ENCODE measurements around the gene ITIH6. TPM values are rescaled to one million over a fixed set of nuclear protein-coding genes. Genes with fewer than 3 reads are reported as not detected.

Gene ITIH6
- total RNA-seq, 2 donors from 2014 or later: not detected

- H3K4me3 ChIP-seq: no peak overlapping the region
- ATAC-seq (ENCODE audit: insufficient number of reproducible peaks, low FRiP score, low read depth): no peak
- TF ChIP-seq CTCF (IDR thresholded peaks at IDR 0.05): no peak
Measured at GRCh38 chrX:54708404-54708803, 89.7 kb downstream of the ITIH6 start.

More at GRCh38 chrX:54708404-54708803, 89.7 kb downstream of the ITIH6 start:
- Histone ChIP-seq H3K27ac (no peak overlapping the region), H3K4me1 (ENCODE audit: control insufficient read depth in 1 of 2, low read depth in 2 of 2) (no peaks in the 10 kb centered on the region), H3K27me3 (replicated peaks; ENCODE audit: insufficient read depth) (no peaks in the 10 kb centered on the region), H3K36me3 (no peaks in the 10 kb centered on the region), H3K9me3 (no peaks in the 10 kb centered on the region)
- no peak for DNase-seq (ENCODE audit: low spot score)

Other genes starting within 250 kb of the ITIH6 start
- 100 to 1,000 TPM; 149 to 184 TPM for gene MAGED2, start 9.5 kb upstream of the ITIH6 start, total RNA-seq
- gene TRO, start 122.6 kb upstream of the ITIH6 start, total RNA-seq: 100 to 1,000 TPM in 1 of 2 donors, 10 to 100 TPM in 1; 21.1 to 131 TPM
- not detected for gene PFKFB1, start 195.9 kb upstream of the ITIH6 start, total RNA-seq
- gene APEX2, start 202.1 kb upstream of the ITIH6 start, total RNA-seq: 1 to 10 TPM; 6.8 to 9.6 TPM
- gene ALAS2, start 232.7 kb upstream of the ITIH6 start, total RNA-seq: 1 to 10 TPM in 1 of 2 donors, not detected in 1; 8.5 TPM